ENCODE data around the gene C11orf24.

C11orf24 gene

GRCh38 chr11:68242616-68243015 lies 29.2 kb downstream of the C11orf24 start:
- no peak for DNase-seq

GRCh38 chr11:68231621-68232020 lies 40.2 kb downstream of the C11orf24 start:
- no peak for DNase-seq

- DNase-seq = no peak
These were observed 42.2 kb downstream of the C11orf24 start for GRCh38 chr11:68229601-68230000.

- no peak for DNase-seq
These were observed 45.4 kb downstream of the C11orf24 start for GRCh38 chr11:68226421-68226820.

GRCh38 chr11:68224606-68225005 lies 47.2 kb downstream of the C11orf24 start:
- no peak for DNase-seq

- DNase-seq = no peak
These were observed 48.5 kb downstream of the C11orf24 start for GRCh38 chr11:68223275-68223674.

GRCh38 chr11:68221406-68221805 lies 50.4 kb downstream of the C11orf24 start:
- no peak for DNase-seq

GRCh38 chr11:68216171-68216938 lies 55.4 kb downstream of the C11orf24 start:
- DNase-seq = no peak

- DNase-seq = no peak
These were observed 56.1 kb downstream of the C11orf24 start for GRCh38 chr11:68215524-68216170.

- DNase-seq = no peak
These were observed 56.7 kb downstream of the C11orf24 start for GRCh38 chr11:68215087-68215445.

GRCh38 chr11:68214173-68215086 lies 57.3 kb downstream of the C11orf24 start:
- peak; percentile 67 for DNase-seq

GRCh38 chr11:68213555-68214172 lies 58.1 kb downstream of the C11orf24 start:
- DNase-seq = peak; percentile 98

GRCh38 chr11:68213135-68213515 lies 58.6 kb downstream of the C11orf24 start, which contains the start of gene KMT5B:
Gene KMT5B, minus strand, starts transcription at chr11:68213296. Its CDS starts 23,220 bp downstream, at chr11:68190076.
- DNase-seq = peak; percentile 74

GRCh38 chr11:68212421-68213134 lies 59.2 kb downstream of the C11orf24 start:
- peak; percentile 78 for DNase-seq

GRCh38 chr11:68211546-68211945 lies 60.2 kb downstream of the C11orf24 start:
- no peak for DNase-seq
